ENCODE measurements around the gene COX17.

The COX17 gene

GRCh38 chr3:119647843-119648575 is 29.2 kb downstream of the COX17 start:
- no peak for DNase-seq
- Histone ChIP-seq H3K4me3 (ENCODE audit: low read depth in 1 of 2, low read length in 2 of 2) (no peak overlapping the region), H2AFZ (ENCODE audit: low read depth, low read length) (no peak overlapping the region), H3K27ac (ENCODE audit: low read length) (no peak overlapping the region), H3K79me2 (ENCODE audit: insufficient read depth, low read length) (no peaks in the 10 kb centered on the region), H3K27me3 (ENCODE audit: insufficient read depth, low read length, poor library complexity) (no peaks in the 10 kb centered on the region), H3K4me2 (ENCODE audit: insufficient read depth, low read length) (no peak overlapping the region), H3K9me3 (ENCODE audit: insufficient read depth, low read length, severe bottlenecking) (no peaks in the 10 kb centered on the region), H4K20me1 (ENCODE audit: insufficient read depth, low read length) (no peaks in the 10 kb centered on the region), H3K36me3 (ENCODE audit: insufficient read depth, low read length) (no peaks in the 10 kb centered on the region), H3K9ac (ENCODE audit: low read depth, low read length) (no peak overlapping the region), H3K4me1 (ENCODE audit: insufficient read depth, low read length) (no peaks in the 10 kb centered on the region)
- no peak for ATAC-seq (ENCODE audit: insufficient read depth, low read depth)
- TF ChIP-seq CTCF (IDR thresholded peaks at IDR 0.05; ENCODE audit: borderline replicate concordance, extremely low read depth, low read length, poor library complexity, severe bottlenecking) (no peak), EZH2 (IDR thresholded peaks at IDR 0.05; ENCODE audit: borderline replicate concordance, low read depth, low read length, severe bottlenecking) (no peak)

- Histone ChIP-seq H3K4me2 (ENCODE audit: insufficient read depth, low read length) (no peak overlapping the region), H3K9ac (ENCODE audit: low read depth, low read length) (no peak overlapping the region), H4K20me1 (ENCODE audit: insufficient read depth, low read length) (no peaks in the 10 kb centered on the region), H2AFZ (ENCODE audit: low read depth, low read length) (no peak overlapping the region), H3K79me2 (ENCODE audit: insufficient read depth, low read length) (no peaks in the 10 kb centered on the region), H3K9me3 (ENCODE audit: insufficient read depth, low read length, severe bottlenecking) (no peaks in the 10 kb centered on the region), H3K4me1 (ENCODE audit: insufficient read depth, low read length) (no peaks in the 10 kb centered on the region), H3K4me3 (ENCODE audit: low read depth in 1 of 2, low read length in 2 of 2) (no peak overlapping the region), H3K27ac (ENCODE audit: low read length) (no peak overlapping the region), H3K36me3 (ENCODE audit: insufficient read depth, low read length) (no peaks in the 10 kb centered on the region), H3K27me3 (ENCODE audit: insufficient read depth, low read length, poor library complexity) (no peaks in the 10 kb centered on the region)
- TF ChIP-seq CTCF (IDR thresholded peaks at IDR 0.05; ENCODE audit: borderline replicate concordance, extremely low read depth, low read length, poor library complexity, severe bottlenecking): no peak
- TF ChIP-seq EZH2 (IDR thresholded peaks at IDR 0.05; ENCODE audit: borderline replicate concordance, low read depth, low read length, severe bottlenecking): no peak
- no peak for DNase-seq
- no peak for ATAC-seq (ENCODE audit: insufficient read depth, low read depth)
These were observed 30.0 kb downstream of the COX17 start for GRCh38 chr3:119647171-119647570.

DNA sequence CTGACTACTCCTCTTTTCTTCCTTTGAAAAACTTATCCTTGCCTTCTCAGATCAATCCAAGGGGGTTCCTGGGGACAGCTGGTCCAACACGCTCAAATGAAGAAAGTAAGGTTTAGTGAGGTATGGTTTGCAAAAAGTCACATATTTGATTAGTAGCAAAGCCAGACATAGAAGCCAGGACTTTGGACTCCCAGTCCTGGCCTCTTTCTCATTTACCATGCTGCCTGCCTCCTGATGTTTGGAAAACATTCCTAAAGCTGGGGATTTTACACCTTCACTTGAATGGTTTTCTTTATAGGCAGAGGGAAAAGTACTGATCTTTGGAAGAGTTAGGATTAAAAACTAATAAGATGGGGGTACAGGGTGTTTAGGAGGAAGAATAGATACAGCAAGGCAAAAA is 31.4 kb downstream of the COX17 start:
- Histone ChIP-seq H3K79me2 (ENCODE audit: insufficient read depth, low read length) (no peaks in the 10 kb centered on the region), H3K27me3 (ENCODE audit: insufficient read depth, low read length, poor library complexity) (no peaks in the 10 kb centered on the region), H4K20me1 (ENCODE audit: insufficient read depth, low read length) (no peaks in the 10 kb centered on the region), H3K9me3 (ENCODE audit: insufficient read depth, low read length, severe bottlenecking) (no peaks in the 10 kb centered on the region), H3K4me3 (ENCODE audit: low read depth in 1 of 2, low read length in 2 of 2) (no peak overlapping the region), H3K9ac (ENCODE audit: low read depth, low read length) (no peak overlapping the region), H3K4me1 (ENCODE audit: insufficient read depth, low read length) (no peaks in the 10 kb centered on the region), H3K27ac (ENCODE audit: low read length) (no peak overlapping the region), H3K4me2 (ENCODE audit: insufficient read depth, low read length) (no peak overlapping the region), H2AFZ (ENCODE audit: low read depth, low read length) (no peak overlapping the region), H3K36me3 (ENCODE audit: insufficient read depth, low read length) (no peaks in the 10 kb centered on the region)
- TF ChIP-seq CTCF (IDR thresholded peaks at IDR 0.05; ENCODE audit: borderline replicate concordance, extremely low read depth, low read length, poor library complexity, severe bottlenecking) (no peak), EZH2 (IDR thresholded peaks at IDR 0.05; ENCODE audit: borderline replicate concordance, low read depth, low read length, severe bottlenecking) (no peak)
- ATAC-seq (ENCODE audit: insufficient read depth, low read depth): no peak
- no peak for DNase-seq
